IMR-90 (cell line): ENCODE results near the gene NME7. TPM values are rescaled to one million over a fixed set of nuclear protein-coding genes. Genes with fewer than 3 reads are reported as not detected.

Source experiments
- ATAC-seq: fragments of 200-7000 bp; cut with Tn5 transposase; 2 replicates; pipeline ENCODE4 v1.9.1; 2020; ENCODE audit warnings: low read depth, mild to moderate bottlenecking, moderate library complexity
- BruUV-seq: library from RNA; stranded (reverse); fragments of 400-500 nt; replicated peaks from 2 replicates; lab custom pipeline; 2021; lab: Mats Ljungman, UMichigan
- CTCF ChIA-PET: fragments of 300-600 bp; formaldehyde crosslinking; extraction: SDS; loops from one replicate; lab custom pipeline; 2021; ENCODE audit warnings: antibody characterized with exemption; lab: Yijun Ruan, JAX
- POLR2A ChIA-PET: fragments of 300-600 bp; sonication (Branson Sonifier 250); formaldehyde crosslinking; loops from one replicate; lab custom pipeline; 2022; ENCODE audit warnings: antibody characterized with exemption; ENCODE audit not compliant: unreplicated experiment; lab: Charles Lee
- DNase-seq: peaks from one replicate; pipeline ENCODE4 v3.0.0; 2013
- H2AFZ ChIP-seq: replicated peaks from 2 replicates; pipeline ENCODE3; 2013; ENCODE audit warnings: low read length, mild to moderate bottlenecking; ENCODE audit not compliant: poor library complexity
- H2AK5ac ChIP-seq: 2 replicates; pipeline ENCODE4 v1.6.1; 2013; ENCODE audit warnings: low read depth, low read length, inconsistent platforms
- H2AK9ac ChIP-seq: replicated peaks from 2 replicates; pipeline ENCODE3; 2013; ENCODE audit warnings: mild to moderate bottlenecking, low read depth, low read length, moderate library complexity; ENCODE audit not compliant: poor library complexity
- H2BK120ac ChIP-seq: 2 replicates; pipeline ENCODE4 v1.6.1; 2013; ENCODE audit warnings: low read depth, low read length, inconsistent platforms
- H2BK15ac ChIP-seq: 3 replicates; pipeline ENCODE4 v1.6.1; 2013; ENCODE audit warnings: low read depth, low read length, inconsistent platforms
- H2BK20ac ChIP-seq: 2 replicates; pipeline ENCODE4 v1.6.1; 2013; ENCODE audit warnings: low read depth, mild to moderate bottlenecking, inconsistent platforms, low read length, moderate library complexity
- H2BK5ac ChIP-seq: 2 replicates; pipeline ENCODE4 v1.6.1; 2013; ENCODE audit warnings: mild to moderate bottlenecking, low read depth, low read length, inconsistent platforms; ENCODE audit not compliant: poor library complexity, severe bottlenecking
- H3K14ac ChIP-seq: replicated peaks from 2 replicates; pipeline ENCODE4 v1.6.1; 2013; ENCODE audit warnings: low read depth, low read length, inconsistent platforms
- H3K18ac ChIP-seq: 2 replicates; pipeline ENCODE4 v1.6.1; 2013; ENCODE audit warnings: low read depth, low read length, control low read depth
- H3K23ac ChIP-seq: 2 replicates; pipeline ENCODE4 v1.6.1; 2013; ENCODE audit warnings: low read depth, low read length, inconsistent platforms
- H3K27ac ChIP-seq: 2 replicates; pipeline ENCODE4 v1.5.1; 2013; ENCODE audit warnings: mild to moderate bottlenecking, control low read depth, low read length; ENCODE audit not compliant: insufficient read depth
- H3K27me3 ChIP-seq: 2 replicates; pipeline ENCODE4 v1.6.1; 2013; ENCODE audit warnings: low read length; ENCODE audit not compliant: control insufficient read depth, insufficient read depth
- H3K36me3 ChIP-seq: 2 replicates; pipeline ENCODE4 v1.6.1; 2013; ENCODE audit warnings: low read length, mixed read lengths; ENCODE audit not compliant: control insufficient read depth, insufficient read depth
- H3K4ac ChIP-seq: 2 replicates; pipeline ENCODE4 v1.6.1; 2013; ENCODE audit warnings: low read depth, low read length, inconsistent platforms
- H3K4me1 ChIP-seq: 2 replicates; pipeline ENCODE4 v1.6.1; 2013; ENCODE audit warnings: low read length, mixed read lengths; ENCODE audit not compliant: control insufficient read depth, insufficient read depth
- H3K4me2 ChIP-seq: 2 replicates; pipeline ENCODE4 v1.6.1; 2013; ENCODE audit warnings: low read depth, mild to moderate bottlenecking, control low read depth, low read length, moderate library complexity
- H3K4me3 ChIP-seq: 2 replicates; pipeline ENCODE4 v1.5.1; 2013; ENCODE audit warnings: low read depth, mild to moderate bottlenecking, control low read depth, low read length, moderate library complexity; ENCODE audit not compliant: insufficient read depth
- H3K56ac ChIP-seq: 2 replicates; pipeline ENCODE4 v1.6.1; 2013; ENCODE audit warnings: low read length, inconsistent platforms; ENCODE audit not compliant: insufficient read depth; ENCODE audit errors: extremely low read depth
- H3K79me1 ChIP-seq, 2 experiments: 2 replicates each; pipeline ENCODE4 v1.6.1; 2013; ENCODE audit warnings: low read length in 2 of 2, inconsistent platforms in 1 of 2, low read depth in 1 of 2
- H3K9ac ChIP-seq: 2 replicates; pipeline ENCODE4 v1.6.1; 2013; ENCODE audit warnings: low read depth, low read length, control low read depth
- H3K9me1 ChIP-seq: 2 replicates; pipeline ENCODE4 v1.6.1; 2013; ENCODE audit warnings: low read length, inconsistent platforms; ENCODE audit not compliant: insufficient read depth
- H3K9me3 ChIP-seq: 2 replicates; pipeline ENCODE4 v1.6.1; 2013; ENCODE audit warnings: low read length; ENCODE audit not compliant: control insufficient read depth, insufficient read depth
- H4K20me1 ChIP-seq: 2 replicates; pipeline ENCODE4 v1.6.1; 2013; ENCODE audit warnings: low read length, inconsistent platforms; ENCODE audit not compliant: insufficient read depth
- H4K5ac ChIP-seq: 2 replicates; pipeline ENCODE4 v1.6.1; 2013; ENCODE audit warnings: mild to moderate bottlenecking, low read depth, low read length, control low read depth
- H4K8ac ChIP-seq, 2 experiments: 2 replicates each; pipeline ENCODE4 v1.6.1; 2013; ENCODE audit warnings: low read depth in 2 of 2, low read length in 2 of 2, control low read depth in 1 of 2, inconsistent platforms in 1 of 2
- H4K91ac ChIP-seq: 2 replicates; pipeline ENCODE4 v1.6.1; 2013; ENCODE audit warnings: low read depth, low read length, inconsistent platforms; ENCODE audit not compliant: insufficient read depth
- CTCF ChIP-seq: conservative IDR thresholded peaks from 2 replicates; pipeline ENCODE4 v1.5.1; 2012; ENCODE audit warnings: mild to moderate bottlenecking, low read depth, low read length, improper control_type of control experiment
- ELK1 ChIP-seq: fragments of 150-350 bp; IDR thresholded peaks from 2 replicates; pipeline ENCODE4 v1.6.1; 2016; ENCODE audit warnings: low read depth, mild to moderate bottlenecking, low read length, moderate library complexity, borderline replicate concordance
- FOS ChIP-seq: fragments of 150-350 bp; IDR thresholded peaks from 2 replicates; pipeline ENCODE4 v1.6.1; 2016; ENCODE audit warnings: low read depth, low read length
- MAFK ChIP-seq: IDR thresholded peaks from 2 replicates; pipeline ENCODE4 v1.6.1; 2012; ENCODE audit warnings: low read depth, low read length, improper control_type of control experiment
- NFE2L2 ChIP-seq: fragments of 150-350 bp; IDR thresholded peaks from 2 replicates; pipeline ENCODE4 v1.6.1; 2016; ENCODE audit warnings: low read depth, mild to moderate bottlenecking, low read length
- RFX5 ChIP-seq: IDR thresholded peaks from 2 replicates; pipeline ENCODE4 v1.8.0; 2012; ENCODE audit warnings: low read depth, mild to moderate bottlenecking, low read length, moderate library complexity
- whole genome bisulfite sequencing, 2 experiments: methylation state at CpG; one replicate each; pipeline versions ENCODE4 v1.1.5 to v1.1.7; 2013; ENCODE audit warnings: missing lambda C conversion rate in 2 of 2; ENCODE audit not compliant: insufficient read length in 1 of 2; ENCODE audit errors: extremely low coverage in 2 of 2; 5-methylcytosine and 5-hydroxymethylcytosine counted together
- dilution Hi-C: fragments of 300-500 bp; cut with HindIII; formaldehyde crosslinking; loops from one replicate; pipeline ENCODE4 v1.14.3; 2018; ENCODE audit warnings: low sequenced_read_pairs; ENCODE audit not compliant: unreplicated experiment
- in situ Hi-C: fragments of 300-500 bp; cut with MboI; formaldehyde crosslinking; loops from 3 replicates; pipeline ENCODE4 v1.14.3; 2019; ENCODE audit warnings: low sequenced_read_pairs, inconsistent platforms, mixed read lengths
- intact Hi-C: fragments of 100-400 bp; cut with micrococcal nuclease; formaldehyde crosslinking; loops from 2 replicates; pipeline ENCODE4 v1.10.0; 2022
- polyA plus RNA-seq, 3 experiments: library from polyadenylated mRNA; depleted of rRNA; stranded (reverse); fragments of >200 nt; gene quantifications; 2 replicates each; pipeline ENCODE4 v1.2.3, GENCODE V29; 2012; ENCODE audit warnings: low replicate concordance in 1 of 3
- total RNA-seq: library from RNA; depleted of rRNA; stranded (reverse); fragments of >200 nt; gene quantifications from 2 replicates; pipeline ENCODE4 v1.2.3, GENCODE V29; 2012

NME7 gene
- total and polyA plus RNA-seq, 2 of the 4 experiments (the other 2 are of a cell fraction), result 18.3 to 22.4 TPM

- no peaks in the 10 kb centered on the region for H4K20me1 ChIP-seq
- no CpG with 5 or more reads among the region's 2 CpGs for WGBS, 2 experiments
Measured at GRCh38 chr1:169259816-169260215, 107.8 kb downstream of the NME7 start.

More at GRCh38 chr1:169259816-169260215, 107.8 kb downstream of the NME7 start:
- Histone ChIP-seq H2AFZ (no peak overlapping the region), H3K9me1 (no peaks in the 10 kb centered on the region), H2BK20ac (no peak overlapping the region), H3K79me1 (no peaks in the 10 kb centered on the region), H3K18ac (no peak overlapping the region), H3K4me2 (no peak overlapping the region), H2AK5ac (no peak overlapping the region), H3K23ac (no peak overlapping the region), H4K8ac (no peak overlapping the region), H2BK120ac (no peak overlapping the region), H3K36me3 (no peaks in the 10 kb centered on the region), H2BK5ac (no peak overlapping the region), H4K91ac (no peak overlapping the region), H3K27me3 (no peaks in the 10 kb centered on the region), H3K14ac (no peak overlapping the region), H3K9ac (no peak overlapping the region), H3K56ac (no peak overlapping the region), H3K9me3 (no peaks in the 10 kb centered on the region), H2AK9ac (no peak overlapping the region), H3K4me1 (no peaks in the 10 kb centered on the region), H3K4me3 (no peak overlapping the region), H2BK15ac (no peak overlapping the region), H4K5ac (no peak overlapping the region), H3K27ac (no peak overlapping the region), H3K4ac (no peak overlapping the region)
- ChIA-PET CTCF (no interaction called here), POLR2A (no interaction called here)
- dilution Hi-C loops, result no loop called here
- intact Hi-C loops, result no loop called here
- in situ Hi-C loops, result no loop called here
- no peak for TF ChIP-seq CTCF
- TF ChIP-seq NFE2L2, result no peak
- TF ChIP-seq FOS, result no peak
- no peak for TF ChIP-seq RFX5
- TF ChIP-seq MAFK, result no peak
- TF ChIP-seq ELK1, result no peak
- no peak for ATAC-seq
- DNase-seq, result no peak
- no TSS peak for BruUV-seq
